IPS DF 4.7 (cell line): ENCODE measurements around the gene OTUD7B.
"Not testable (repeated sequence)": the region's sequence is repeated elsewhere in the genome, so short reads cannot be mapped to it uniquely, and the experiment has no call there.

Experiments used
- DNase-seq: peaks from one replicate; pipeline ENCODE4 v3.0.0-alpha.2; 2013; ENCODE audit warnings: low spot score; ENCODE audit errors: extremely low read depth

OTUD7B gene

DNA sequence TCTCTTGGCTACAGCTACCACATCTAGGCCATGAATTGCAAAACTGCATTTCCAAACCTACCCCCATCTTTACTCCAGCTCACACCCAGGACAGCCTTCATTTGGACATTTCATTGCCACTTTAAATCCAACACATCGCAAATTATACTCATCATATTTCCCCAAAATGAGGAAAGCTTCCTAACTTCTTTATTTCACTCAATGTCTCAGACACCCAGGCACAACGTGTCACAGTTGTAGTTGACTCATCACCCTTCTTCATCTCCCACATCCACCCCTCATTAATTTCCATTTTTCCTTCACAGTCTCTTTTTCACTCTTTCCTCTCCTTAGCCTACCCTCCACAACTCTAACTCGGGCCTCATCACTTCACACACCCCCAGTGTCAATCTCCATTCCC, 6.7 kb downstream of the OTUD7B start:
- no peak for DNase-seq

DNA sequence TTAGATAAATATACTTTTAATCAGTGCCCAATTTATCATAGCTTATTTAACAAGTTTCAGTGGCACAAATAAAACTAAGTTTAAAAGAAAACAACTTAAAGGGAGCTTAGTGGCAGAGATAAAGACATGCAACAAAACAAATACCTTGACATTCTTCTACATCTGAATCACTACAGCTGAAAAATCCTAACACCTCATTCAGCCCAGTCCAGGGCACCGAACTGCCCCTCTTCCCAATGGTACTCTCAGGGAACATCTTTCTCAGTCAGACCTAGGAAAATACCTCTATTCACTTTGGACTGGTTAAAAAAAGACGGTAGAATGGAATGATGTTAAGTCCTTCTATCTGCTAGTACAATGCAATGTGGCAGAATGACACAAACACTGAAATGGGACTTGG, 8.3 kb downstream of the OTUD7B start:
- no peak for DNase-seq

DNA sequence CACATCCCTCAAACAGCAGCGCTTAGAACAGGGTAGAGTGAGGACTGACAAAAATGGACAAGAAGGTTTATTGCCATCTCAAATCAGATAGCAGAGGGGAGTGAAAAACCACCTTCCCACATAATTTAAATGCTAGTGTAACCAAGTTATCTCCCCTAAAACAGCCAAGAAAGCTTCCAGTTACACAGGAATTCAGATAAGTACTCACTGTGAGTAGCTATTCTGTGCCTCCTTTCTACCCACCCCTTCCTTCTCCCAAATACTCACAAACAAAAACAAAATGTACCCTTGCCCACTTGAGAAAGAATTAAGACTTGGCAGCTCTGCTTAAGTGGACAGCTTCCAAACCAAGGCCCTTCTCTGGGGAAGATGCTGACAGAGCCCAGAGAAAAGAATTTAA, 9.1 kb downstream of the OTUD7B start:
- DNase-seq: no peak

DNA sequence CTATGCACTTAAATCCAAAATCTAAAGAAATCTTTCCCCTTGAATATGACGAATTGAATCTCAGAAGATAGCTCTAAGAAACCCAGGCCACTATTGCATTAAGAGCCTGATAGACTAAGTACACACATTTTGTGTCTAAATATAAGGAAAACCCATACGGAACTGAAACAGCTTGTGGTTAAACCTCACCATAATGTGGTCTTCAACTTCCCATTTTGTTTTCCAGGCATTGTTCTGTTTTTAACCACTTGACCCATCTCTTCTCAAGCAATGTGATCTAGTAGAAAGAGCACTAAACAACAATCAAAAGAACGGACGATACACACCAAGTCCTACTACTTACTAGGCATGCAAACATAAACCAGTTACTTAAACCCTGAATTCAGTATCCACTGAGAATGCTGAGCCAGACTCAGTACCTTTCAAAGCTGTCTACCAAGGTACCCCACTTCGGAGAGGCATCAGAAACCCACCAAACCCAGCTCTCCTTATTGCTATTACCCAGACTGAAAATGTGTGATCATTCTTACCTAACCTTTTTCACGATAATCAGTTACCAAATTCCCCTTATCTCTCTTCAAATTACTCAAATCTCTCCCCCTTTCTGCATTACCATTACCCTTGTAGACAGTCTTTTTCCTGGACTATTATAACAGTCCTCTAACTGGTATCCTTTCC, 12.8 kb downstream of the OTUD7B start:
- DNase-seq: no peak

DNA sequence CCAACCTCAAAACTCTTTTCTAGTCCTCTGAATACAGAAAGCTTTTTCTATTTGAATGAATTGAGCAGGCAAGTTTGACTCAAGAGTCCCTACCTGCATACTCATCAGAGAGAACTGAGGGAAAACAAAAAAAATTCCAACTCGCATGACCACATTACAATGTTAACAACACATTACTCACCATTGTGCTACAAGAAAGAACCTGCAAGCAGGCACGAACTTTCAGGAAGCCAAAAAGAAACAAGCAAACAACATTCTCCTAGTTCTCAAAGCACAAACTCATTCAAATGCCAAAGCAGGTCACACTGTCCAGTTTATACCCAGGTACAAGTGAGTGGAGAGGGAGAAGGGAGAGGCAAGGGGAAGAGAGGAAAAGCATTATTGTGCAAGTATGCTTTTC, 14.6 kb downstream of the OTUD7B start:
- DNase-seq: no peak

DNA sequence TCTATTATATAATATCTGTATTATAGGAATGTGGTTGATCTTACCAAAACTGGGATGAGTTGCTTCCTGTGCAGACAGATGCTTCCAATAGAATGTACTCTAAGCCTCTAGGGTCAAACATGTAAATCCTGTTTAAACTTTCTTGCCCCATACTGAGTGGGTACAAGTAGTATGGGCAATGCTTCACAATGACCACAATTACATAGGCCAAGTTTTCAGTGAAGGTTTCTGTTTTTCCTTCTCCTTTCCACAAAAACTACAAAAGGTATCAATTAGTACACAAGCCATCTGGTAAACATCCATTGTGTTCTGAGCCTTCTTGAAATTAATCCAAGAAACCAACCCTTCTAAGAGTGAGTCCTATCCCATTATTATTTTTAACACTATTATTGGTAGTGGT, 16.8 kb downstream of the OTUD7B start:
- DNase-seq: no peak

DNA sequence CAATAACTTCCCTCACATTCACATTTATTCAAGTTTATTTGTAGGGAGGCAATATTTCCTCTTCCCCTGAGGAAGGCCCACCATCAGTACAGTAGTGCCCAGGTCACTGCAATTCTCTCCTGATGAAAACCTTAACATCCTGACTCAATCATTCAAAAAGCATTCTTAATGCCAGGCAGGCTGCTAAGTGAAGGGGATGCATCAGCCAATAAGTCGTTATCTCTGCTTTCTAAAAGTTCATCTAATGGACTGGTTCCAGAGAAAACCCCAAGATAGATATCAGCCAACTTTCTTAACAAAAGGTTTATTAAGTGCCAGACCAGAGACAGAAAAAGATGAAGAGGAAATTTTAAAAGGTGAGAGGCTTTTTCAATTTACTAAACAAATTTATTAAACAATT, 17.3 kb downstream of the OTUD7B start:
- DNase-seq: no peak

DNA sequence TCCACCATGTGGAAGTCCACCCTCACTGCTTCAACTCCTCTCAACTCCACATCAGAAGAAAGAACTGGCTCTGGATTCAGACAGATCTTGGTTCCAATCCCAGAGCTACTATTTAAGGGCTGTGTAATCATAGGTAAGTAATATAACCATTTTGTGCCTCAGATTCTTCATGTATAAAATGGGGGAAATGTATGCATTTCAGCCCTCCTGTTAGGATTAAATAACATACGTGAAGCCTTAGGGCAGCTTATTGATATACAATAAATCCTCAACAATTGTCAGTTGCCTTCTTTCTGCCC, 23.3 kb downstream of the OTUD7B start:
- DNase-seq: no peak

DNA sequence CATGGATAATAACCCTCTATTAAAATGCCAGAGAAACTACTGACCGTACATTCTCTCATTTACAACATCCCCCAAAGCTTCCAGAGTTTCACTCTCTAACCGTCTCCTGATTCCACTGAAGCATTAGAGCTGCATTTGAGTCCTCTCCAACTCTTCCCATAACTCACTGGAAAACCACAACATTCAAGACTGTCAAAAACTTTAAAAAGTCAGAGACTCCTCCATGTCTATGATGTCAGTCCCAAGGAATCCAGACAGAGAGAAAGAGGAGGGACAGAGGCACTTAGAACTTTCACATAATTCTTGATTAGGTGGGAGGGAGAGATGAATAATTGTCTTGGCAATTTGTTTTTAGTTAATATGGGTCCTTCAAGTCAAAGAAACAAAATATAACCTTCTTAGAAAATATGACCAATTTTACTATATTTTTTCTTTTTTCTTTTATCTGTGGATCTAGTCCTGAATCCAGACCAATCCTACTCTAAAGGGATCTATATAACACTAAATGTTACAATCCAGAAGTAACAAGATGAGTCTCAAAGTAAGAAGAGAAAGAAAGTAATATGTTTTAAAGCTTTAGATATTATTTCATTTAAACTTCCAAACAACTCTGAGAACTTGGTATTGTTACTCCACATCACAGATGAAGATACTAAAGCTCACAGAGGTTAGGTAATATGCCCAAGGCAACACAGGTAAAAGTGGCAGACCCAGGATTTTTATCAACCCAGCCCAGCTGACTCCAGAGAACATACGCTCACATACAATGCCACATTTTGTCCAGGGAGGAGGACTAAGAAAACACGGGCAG, 23.8 kb downstream of the OTUD7B start:
- DNase-seq: no peak

DNA sequence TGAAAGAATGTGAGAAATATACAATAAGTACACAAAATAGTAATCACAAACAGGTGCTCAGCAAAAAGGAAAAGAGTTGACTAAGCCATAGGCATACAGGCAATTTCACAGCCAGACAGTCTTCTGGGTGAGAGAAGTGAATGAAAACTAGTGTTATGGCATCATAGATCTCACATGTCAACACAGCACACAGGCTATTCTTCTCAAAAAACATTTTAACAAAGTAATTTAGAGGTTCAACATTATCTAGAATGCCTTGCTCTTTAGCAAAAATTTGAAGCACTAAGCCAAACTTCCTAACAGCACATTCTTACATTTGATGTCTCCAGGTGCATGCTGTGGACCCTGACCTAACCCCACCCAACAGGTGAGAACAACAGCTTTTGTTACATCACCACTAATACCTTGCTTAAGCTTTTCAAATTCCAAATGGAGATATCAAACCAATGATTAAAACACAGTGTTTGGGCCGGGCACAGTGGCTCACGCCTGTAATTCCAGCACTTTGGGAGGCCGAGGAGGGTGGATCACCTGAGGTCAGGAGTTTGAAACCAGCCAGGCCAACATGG, 30.5 kb downstream of the OTUD7B start:
- no peak for DNase-seq

DNA sequence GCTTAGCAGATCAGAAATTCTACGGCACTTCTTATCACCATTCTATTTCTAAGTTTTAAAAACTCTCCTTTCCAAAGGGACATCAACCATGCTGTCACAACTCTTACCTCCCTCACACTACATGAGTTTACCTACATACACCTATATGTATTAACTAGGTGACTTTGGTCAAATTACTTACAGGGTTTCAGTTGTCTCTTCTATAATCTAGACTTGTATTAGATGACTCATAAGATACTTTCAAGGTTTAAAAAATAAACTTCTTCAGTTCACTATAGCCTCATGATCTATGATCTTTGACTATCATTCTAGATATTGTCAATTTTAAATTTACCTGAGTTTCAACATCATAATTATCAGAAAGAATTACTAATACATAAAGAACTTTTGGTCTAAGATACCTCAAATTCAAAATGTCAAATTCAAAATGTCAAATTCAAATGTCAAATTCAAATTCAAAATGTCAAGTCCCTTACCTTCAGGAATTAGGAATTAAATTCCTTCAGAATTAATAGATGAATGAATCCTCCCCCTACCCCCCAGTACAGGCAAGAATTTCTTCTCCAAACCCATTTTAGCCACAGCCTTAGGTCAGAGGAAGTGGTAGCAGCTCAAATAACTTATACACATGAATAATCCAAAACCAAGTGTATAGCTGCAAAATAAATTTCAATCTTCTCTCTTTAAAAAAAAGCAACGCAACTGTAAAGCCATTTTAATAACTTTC, 31.1 kb downstream of the OTUD7B start:
- no peak for DNase-seq

DNA sequence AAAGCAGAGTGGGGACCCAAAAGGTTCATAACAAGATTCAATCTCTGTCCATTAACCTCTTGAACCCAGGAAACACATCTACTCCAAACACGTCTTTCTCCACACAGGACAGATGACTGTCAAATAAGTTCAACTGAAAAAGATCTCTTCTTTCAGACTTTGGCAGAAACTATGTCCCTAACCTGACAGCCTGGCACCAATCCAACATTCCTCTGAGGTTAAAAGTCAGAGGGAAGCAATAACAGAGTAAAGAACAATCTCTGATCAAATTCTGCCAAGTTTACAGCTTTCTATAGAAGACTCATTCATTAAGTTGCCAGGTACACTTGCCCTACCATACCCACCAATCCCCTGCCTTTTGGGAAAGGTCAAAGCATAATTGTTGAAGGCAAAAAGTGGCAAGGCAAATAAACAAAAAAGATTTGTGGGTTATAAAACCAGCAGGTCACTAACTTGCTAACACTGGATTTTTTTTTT, 31.9 kb downstream of the OTUD7B start:
- DNase-seq: no peak

DNA sequence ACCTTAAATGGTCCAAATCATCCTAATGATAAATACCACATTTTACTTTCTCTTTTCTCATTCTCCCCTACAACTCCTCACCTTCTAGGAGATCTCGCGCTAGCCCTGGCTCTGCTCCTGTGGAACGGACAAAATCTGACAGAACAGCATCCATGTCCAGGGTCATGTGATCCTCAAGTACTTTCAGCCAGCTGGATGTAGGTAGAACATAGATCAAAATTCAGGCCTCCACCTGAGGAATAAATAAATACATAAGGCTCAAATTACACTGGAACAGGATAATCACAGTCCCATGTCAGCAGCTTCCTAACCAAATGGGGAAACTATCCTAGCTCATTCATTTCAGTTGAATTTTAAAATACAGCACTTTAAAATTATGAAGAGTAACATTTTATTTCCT, 33.2 kb downstream of the OTUD7B start:
- no peak for DNase-seq

DNA sequence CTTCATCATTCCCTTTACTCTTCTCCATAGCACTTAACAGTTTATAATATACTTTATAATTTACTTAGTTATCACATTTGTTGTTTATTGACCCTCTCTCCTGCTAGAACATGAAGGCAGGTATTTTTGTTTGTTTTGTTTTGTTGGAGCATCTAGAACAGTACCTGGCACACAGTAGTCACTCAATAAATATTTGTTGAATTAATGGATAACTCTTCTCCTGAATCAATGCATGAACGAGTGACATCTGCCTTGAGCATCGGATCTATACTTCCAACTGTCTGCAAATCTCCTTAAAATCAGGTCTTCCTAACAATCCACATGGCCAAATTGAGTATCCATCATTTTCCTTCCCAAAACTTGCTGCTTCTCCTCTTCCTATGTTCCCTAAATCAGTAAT, 38.0 kb downstream of the OTUD7B start:
- no peak for DNase-seq

DNA sequence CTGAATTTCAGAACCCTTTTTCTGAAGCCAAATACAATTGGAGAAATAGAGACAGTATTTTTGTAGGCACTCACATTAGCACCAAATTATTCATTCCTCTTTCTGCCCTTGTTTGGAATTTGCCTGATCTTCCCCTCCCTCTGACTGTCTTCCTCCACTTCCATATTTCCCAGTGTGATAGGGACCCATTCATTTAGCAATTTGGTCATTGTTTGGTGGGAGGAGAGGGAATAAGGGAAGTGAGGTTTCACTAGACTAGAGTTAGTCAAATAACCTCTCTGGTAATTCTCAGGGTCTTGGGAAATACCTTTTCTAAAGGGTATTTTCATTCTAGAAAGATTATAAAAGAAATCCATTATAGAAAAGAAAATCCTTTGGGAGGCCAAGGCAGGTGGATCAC, 42.9 kb downstream of the OTUD7B start:
- DNase-seq: no peak

DNA sequence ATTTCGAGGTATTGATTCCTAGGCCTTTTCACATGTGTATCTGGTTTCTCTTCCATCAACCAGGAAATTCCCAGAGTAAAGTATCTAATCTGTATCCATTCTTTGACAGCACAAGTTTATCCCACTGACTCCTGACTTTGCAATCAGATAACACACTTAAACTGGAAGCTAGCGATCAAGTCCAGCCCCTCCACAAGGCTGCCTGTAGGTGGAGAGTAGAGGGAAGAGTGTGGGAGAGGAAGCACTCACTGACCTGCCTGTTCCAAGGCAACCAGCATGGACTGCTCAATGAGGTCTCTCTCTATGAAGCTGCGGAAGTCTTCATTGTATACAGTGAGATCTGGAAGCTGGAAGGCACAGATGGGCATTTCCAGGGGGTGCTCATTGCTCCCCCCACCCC, 43.5 kb downstream of the OTUD7B start:
- DNase-seq: no peak

DNA sequence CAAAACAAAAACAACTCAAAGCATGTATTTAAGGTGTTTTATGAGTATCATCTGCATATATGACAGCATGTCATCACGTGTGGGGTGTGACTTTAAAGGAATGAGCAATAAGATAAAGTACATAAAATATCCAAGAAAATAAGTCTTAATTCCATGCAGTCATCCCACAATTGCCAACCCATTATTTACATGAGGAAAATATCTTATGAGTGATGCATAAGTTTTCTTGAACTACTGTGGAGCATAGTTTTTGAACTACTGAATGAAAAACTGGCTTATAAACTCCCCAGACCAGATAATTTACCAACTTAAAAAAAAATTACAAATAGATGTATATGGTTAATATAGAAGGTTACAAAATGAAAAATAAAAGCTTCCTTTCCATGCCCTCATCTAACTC, 44.1 kb downstream of the OTUD7B start:
- no peak for DNase-seq

DNA sequence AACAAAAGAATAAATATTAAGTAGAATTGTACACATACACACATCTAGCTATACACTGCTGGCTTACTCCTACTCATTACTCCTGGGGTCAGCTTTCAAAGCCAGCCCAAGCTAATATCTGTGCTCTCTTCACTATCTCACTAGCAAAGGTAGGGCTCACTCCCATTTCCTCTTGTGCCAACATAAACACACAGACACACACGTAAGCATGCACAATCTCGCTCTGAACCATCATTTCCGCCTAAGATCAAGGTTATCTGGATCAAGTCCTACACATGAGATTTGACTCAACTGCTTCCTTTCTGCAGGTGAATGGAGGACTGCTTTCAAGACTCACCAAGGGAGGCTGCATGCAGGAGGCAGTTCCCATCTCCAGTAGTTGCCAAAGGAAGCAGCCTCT, 45.1 kb downstream of the OTUD7B start:
- DNase-seq: no peak

DNA sequence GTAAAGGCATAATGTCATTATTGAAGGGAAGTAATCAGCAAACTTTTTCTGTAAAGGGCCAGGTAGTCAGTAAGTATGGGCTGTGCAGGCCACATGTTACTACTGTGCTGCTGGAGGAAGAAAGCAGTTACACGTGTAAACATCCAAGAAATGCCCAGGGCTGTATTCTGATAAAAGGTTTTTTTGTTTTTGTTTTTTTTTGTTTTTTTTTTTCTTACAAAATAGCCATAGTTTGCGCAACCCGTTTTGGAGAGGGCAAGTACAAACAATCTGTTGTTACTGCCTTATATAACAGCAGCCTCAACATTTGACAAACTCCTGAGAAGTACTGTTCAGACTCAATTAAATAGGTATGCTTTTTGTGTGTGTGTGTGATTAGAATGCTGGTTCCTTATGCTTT, 47.2 kb downstream of the OTUD7B start:
- DNase-seq: no peak

DNA sequence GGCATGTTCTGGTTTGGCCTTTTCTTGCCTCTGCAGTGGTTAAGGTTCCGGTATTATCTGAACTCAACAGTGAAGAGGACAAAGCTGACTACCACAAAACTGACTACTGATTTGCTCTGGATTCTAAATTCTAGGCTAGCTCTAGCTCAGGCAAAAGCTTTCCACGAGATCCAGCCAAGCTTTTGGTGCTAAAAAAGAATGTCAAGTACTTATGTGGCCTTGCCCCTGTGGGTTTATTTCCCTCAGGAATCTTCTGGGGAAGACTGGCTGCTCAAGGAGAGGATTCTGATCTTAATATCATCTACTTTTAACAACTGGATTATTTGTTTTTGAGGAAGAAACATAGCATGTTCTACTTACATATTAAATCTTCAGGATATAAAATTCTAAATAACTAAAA, 47.8 kb downstream of the OTUD7B start:
- DNase-seq: no peak

DNA sequence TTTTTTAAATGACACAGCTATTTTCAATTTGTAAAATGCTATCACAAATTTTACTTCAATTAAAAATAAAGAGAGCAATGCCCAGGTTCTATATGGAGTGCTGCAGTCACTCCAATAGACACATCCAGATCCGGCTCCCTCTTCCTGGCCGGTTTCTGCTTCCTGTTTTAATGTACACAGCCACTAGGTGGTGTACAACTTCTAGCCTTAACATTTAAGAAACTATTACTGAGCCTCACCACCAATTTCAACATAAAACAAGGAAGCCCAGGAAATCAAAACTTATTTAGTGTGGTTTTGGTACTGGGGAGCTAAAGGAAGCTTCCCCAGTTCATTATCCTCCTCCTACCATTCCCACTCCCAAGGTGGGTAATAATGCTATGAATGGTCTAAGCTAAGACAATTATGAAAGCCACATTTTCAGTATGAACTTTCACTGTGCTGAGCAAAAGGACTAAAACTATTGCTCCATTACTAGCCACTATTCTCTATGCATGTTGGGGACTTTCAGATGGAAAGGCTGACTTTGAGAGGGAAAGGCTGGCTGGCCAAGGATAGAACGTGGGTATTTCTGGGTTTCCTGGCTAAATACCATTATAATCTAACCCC, 48.4 kb downstream of the OTUD7B start:
- DNase-seq: no peak

DNA sequence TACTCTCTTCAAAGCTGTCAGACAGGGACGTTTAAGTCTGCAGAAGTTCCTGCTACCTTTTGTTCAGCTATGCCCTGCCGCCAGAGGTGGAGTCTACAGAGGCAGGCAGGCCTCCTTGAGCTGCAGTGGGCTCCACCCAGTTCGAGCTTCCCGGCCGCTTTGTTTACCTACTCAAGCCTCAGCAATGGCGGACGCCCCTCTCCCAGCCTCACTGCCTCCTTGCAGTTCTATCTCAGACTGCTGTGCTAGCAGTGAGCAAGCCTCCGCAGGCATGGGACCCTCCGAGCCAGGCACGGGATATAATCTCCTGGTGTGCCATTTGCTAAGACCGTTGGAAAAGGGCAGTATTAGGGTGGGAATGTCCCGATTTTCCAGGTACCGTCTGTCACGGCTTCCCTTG, 53.0 kb downstream of the OTUD7B start:
- not testable (repeated sequence) for DNase-seq
